ENCODE data around the gene MTRF1. TPM values are rescaled to one million over a fixed set of nuclear protein-coding genes. Genes with fewer than 3 reads are reported as not detected.

The MTRF1 gene
- total and polyA plus RNA-seq, 2 of the 4 experiments (the other 2 are of a cell fraction) = 9.7 to 12.4 TPM

DNA sequence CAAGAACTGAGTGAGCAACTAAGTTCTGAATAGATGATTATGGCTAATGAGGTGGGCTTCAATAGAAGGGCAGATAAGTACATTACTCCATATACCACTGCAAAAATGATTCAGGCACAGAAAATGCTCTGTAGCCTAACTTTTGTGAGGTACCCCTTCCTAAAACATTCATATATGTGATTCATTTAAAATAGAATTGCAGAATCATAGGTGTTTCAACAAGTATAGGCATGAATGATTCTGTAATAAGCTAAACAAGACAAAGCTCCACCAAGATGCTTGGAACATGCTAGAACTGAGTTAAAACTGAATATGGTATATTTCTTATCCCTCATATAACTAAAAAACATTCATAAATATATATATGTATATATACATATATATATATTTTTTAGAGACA, 81.1 kb downstream of the MTRF1 start:
- Histone ChIP-seq H3K9ac (ENCODE audit: low read depth, low read length) (no peak overlapping the region), H2AFZ (replicated peaks; ENCODE audit: low read length, poor library complexity) (no peak overlapping the region), H4K5ac (ENCODE audit: low read depth, low read length) (no peak overlapping the region), H2BK5ac (ENCODE audit: low read depth, low read length, poor library complexity, severe bottlenecking) (no peak overlapping the region), H2BK120ac (ENCODE audit: low read depth, low read length) (no peak overlapping the region), H3K56ac (ENCODE audit: extremely low read depth, insufficient read depth, low read length) (no peak overlapping the region), H4K91ac (ENCODE audit: insufficient read depth, low read depth, low read length) (no peak overlapping the region), H2BK15ac (ENCODE audit: low read depth, low read length) (no peak overlapping the region), H3K27me3 (ENCODE audit: control insufficient read depth, insufficient read depth, low read length) (no peaks in the 10 kb centered on the region), H3K27ac (ENCODE audit: insufficient read depth, low read length) (no peak overlapping the region), H3K18ac (ENCODE audit: low read depth, low read length) (no peak overlapping the region), H3K4me2 (ENCODE audit: low read depth, low read length) (no peak overlapping the region), H2AK9ac (replicated peaks; ENCODE audit: low read depth, low read length, poor library complexity) (no peak overlapping the region), H3K9me3 (ENCODE audit: control insufficient read depth, insufficient read depth, low read length) (no peaks in the 10 kb centered on the region), H4K8ac (ENCODE audit: low read depth in 2 of 2, low read length in 2 of 2) (no peak overlapping the region), H3K9me1 (ENCODE audit: insufficient read depth, low read length) (no peaks in the 10 kb centered on the region), H3K23ac (ENCODE audit: low read depth, low read length) (no peak overlapping the region), H2BK20ac (ENCODE audit: low read depth, low read length) (no peak overlapping the region), H2AK5ac (ENCODE audit: low read depth, low read length) (no peak overlapping the region), H3K79me1 (ENCODE audit: low read depth in 1 of 2, low read length in 2 of 2) (no peaks in the 10 kb centered on the region), H3K4ac (ENCODE audit: low read depth, low read length) (no peak overlapping the region), H3K4me1 (ENCODE audit: control insufficient read depth, insufficient read depth, low read length) (peaks cover 5% of the 10 kb centered on the region; the same call in 1 of the 2 replicates), H3K4me3 (ENCODE audit: insufficient read depth, low read depth, low read length) (no peak overlapping the region), H4K20me1 (ENCODE audit: insufficient read depth, low read length) (no peaks in the 10 kb centered on the region), H3K14ac (replicated peaks; ENCODE audit: low read depth, low read length) (no peak overlapping the region), H3K36me3 (ENCODE audit: control insufficient read depth, insufficient read depth, low read length) (no peaks in the 10 kb centered on the region)
- TF ChIP-seq BHLHE40 (IDR thresholded peaks at IDR 0.05; ENCODE audit: low read depth, low read length) (no peak), MXI1 (IDR thresholded peaks at IDR 0.05; ENCODE audit: borderline replicate concordance, low read depth, low read length) (no peak), FOS (IDR thresholded peaks at IDR 0.05; ENCODE audit: low read depth, low read length) (no peak), CEBPB (IDR thresholded peaks at IDR 0.05; ENCODE audit: low read depth, low read length) (no peak), POLR2A (IDR thresholded peaks at IDR 0.05; ENCODE audit: low read depth, low read length) (no peak), MAZ (IDR thresholded peaks at IDR 0.05; ENCODE audit: borderline replicate concordance, low read depth, low read length) (no peak), CHD1 (IDR thresholded peaks at IDR 0.05; ENCODE audit: low read depth, low read length) (no peak), NFE2L2 (IDR thresholded peaks at IDR 0.05; ENCODE audit: low read depth, low read length) (no peak), MAFK (IDR thresholded peaks at IDR 0.05; ENCODE audit: low read depth, low read length) (no peak), ELK1 (IDR thresholded peaks at IDR 0.05; ENCODE audit: borderline replicate concordance, low read depth, low read length) (no peak), RFX5 (IDR thresholded peaks at IDR 0.05; ENCODE audit: low read depth, low read length) (no peak), RCOR1 (IDR thresholded peaks at IDR 0.05; ENCODE audit: insufficient replicate concordance, low read length) (no peak), SMC3 (IDR thresholded peaks at IDR 0.05; ENCODE audit: low read depth, low read length) (no peak)
- TF ChIP-seq, protein P1, sequence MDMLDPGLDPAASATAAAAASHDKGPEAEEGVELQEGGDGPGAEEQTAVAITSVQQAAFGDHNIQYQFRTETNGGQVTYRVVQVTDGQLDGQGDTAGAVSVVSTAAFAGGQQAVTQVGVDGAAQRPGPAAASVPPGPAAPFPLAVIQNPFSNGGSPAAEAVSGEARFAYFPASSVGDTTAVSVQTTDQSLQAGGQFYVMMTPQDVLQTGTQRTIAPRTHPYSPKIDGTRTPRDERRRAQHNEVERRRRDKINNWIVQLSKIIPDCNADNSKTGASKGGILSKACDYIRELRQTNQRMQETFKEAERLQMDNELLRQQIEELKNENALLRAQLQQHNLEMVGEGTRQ (IDR thresholded peaks at IDR 0.05; ENCODE audit: low read depth, low read length) = no peak
- TF ChIP-seq, protein P2, sequence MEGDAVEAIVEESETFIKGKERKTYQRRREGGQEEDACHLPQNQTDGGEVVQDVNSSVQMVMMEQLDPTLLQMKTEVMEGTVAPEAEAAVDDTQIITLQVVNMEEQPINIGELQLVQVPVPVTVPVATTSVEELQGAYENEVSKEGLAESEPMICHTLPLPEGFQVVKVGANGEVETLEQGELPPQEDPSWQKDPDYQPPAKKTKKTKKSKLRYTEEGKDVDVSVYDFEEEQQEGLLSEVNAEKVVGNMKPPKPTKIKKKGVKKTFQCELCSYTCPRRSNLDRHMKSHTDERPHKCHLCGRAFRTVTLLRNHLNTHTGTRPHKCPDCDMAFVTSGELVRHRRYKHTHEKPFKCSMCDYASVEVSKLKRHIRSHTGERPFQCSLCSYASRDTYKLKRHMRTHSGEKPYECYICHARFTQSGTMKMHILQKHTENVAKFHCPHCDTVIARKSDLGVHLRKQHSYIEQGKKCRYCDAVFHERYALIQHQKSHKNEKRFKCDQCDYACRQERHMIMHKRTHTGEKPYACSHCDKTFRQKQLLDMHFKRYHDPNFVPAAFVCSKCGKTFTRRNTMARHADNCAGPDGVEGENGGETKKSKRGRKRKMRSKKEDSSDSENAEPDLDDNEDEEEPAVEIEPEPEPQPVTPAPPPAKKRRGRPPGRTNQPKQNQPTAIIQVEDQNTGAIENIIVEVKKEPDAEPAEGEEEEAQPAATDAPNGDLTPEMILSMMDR (conservative IDR thresholded peaks at IDR 0.05; ENCODE audit: low read depth, low read length) = no peak
- no peak for DNase-seq
- dilution Hi-C loops (cut with HindIII; ENCODE audit: low sequenced_read_pairs, unreplicated experiment) = no loop called here
- in situ Hi-C loops (cut with MboI; ENCODE audit: low sequenced_read_pairs) = no loop called here
- intact Hi-C loops (cut with micrococcal nuclease) = no loop called here
- ATAC-seq (ENCODE audit: low read depth) = no peak
- ChIA-PET CTCF (no interaction called here), POLR2A (ENCODE audit: unreplicated experiment) (no interaction called here)
- no TSS peak for BruUV-seq (replicated peaks)

Measured in IMR-90 (cell line).